ENCODE measurements around the gene CHRNA4.

Gene CHRNA4

GRCh38 chr20:63374504-63374903, 13.4 kb upstream of the CHRNA4 start:
- Mint-ChIP-seq H3K36me3 (no peaks in the 10 kb centered on the region), H3K4me1 (no peaks in the 10 kb centered on the region), H3K4me3 (no peak overlapping the region), H3K9me3 (no peaks in the 10 kb centered on the region), H3K27ac (no peak overlapping the region)
- DNase-seq (ENCODE audit: low spot score in 2 of 2) (no peak), ATAC-seq (no peak)

GRCh38 chr20:63373996-63374395, 12.8 kb upstream of the CHRNA4 start:
- Mint-ChIP-seq H3K4me1 (no peaks in the 10 kb centered on the region), H3K27ac (no peak overlapping the region), H3K4me3 (no peak overlapping the region), H3K36me3 (no peaks in the 10 kb centered on the region), H3K9me3 (no peaks in the 10 kb centered on the region)
- no peak for DNase-seq (ENCODE audit: low spot score in 2 of 2)
- no peak for ATAC-seq

GRCh38 chr20:63372971-63373885, 12.1 kb upstream of the CHRNA4 start:
- ATAC-seq (no peak), DNase-seq (ENCODE audit: low spot score in 2 of 2) (no peak)
- Mint-ChIP-seq H3K27ac (no peak overlapping the region), H3K4me3 (no peak overlapping the region), H3K4me1 (no peaks in the 10 kb centered on the region), H3K36me3 (no peaks in the 10 kb centered on the region), H3K9me3 (no peaks in the 10 kb centered on the region)

GRCh38 chr20:63371291-63371865, 10.2 kb upstream of the CHRNA4 start:
- no peak overlapping the region for H3K4me3 Mint-ChIP-seq
- no peaks in the 10 kb centered on the region for H3K9me3 Mint-ChIP-seq
- no peak for ATAC-seq
- H3K4me1 Mint-ChIP-seq: no peaks in the 10 kb centered on the region
- no peak overlapping the region for H3K27ac Mint-ChIP-seq
- H3K36me3 Mint-ChIP-seq: no peaks in the 10 kb centered on the region
- no peak for DNase-seq (ENCODE audit: low spot score in 2 of 2)

GRCh38 chr20:63370618-63371187, 9.6 kb upstream of the CHRNA4 start:
- H3K4me3 Mint-ChIP-seq: no peak overlapping the region
- no peak overlapping the region for H3K27ac Mint-ChIP-seq
- H3K4me1 Mint-ChIP-seq: no peaks in the 10 kb centered on the region
- DNase-seq (ENCODE audit: low spot score in 2 of 2) (no peak), ATAC-seq (no peak)
- no peaks in the 10 kb centered on the region for H3K36me3 Mint-ChIP-seq
- H3K9me3 Mint-ChIP-seq: no peaks in the 10 kb centered on the region

GRCh38 chr20:63369724-63370617, 8.8 kb upstream of the CHRNA4 start:
- H3K4me1 Mint-ChIP-seq: no peaks in the 10 kb centered on the region
- H3K4me3 Mint-ChIP-seq: no peak overlapping the region
- no peaks in the 10 kb centered on the region for H3K9me3 Mint-ChIP-seq
- DNase-seq (ENCODE audit: low spot score in 2 of 2) (no peak), ATAC-seq (no peak)
- H3K27ac Mint-ChIP-seq: no peak overlapping the region
- H3K36me3 Mint-ChIP-seq: no peaks in the 10 kb centered on the region

GRCh38 chr20:63369024-63369530, 7.9 kb upstream of the CHRNA4 start:
- no peak overlapping the region for H3K27ac Mint-ChIP-seq
- H3K4me3 Mint-ChIP-seq: no peak overlapping the region
- no peak for ATAC-seq
- no peaks in the 10 kb centered on the region for H3K4me1 Mint-ChIP-seq
- H3K9me3 Mint-ChIP-seq: no peaks in the 10 kb centered on the region
- H3K36me3 Mint-ChIP-seq: no peaks in the 10 kb centered on the region
- DNase-seq (ENCODE audit: low spot score in 2 of 2): no peak

- ATAC-seq (no peak), DNase-seq (ENCODE audit: low spot score in 2 of 2) (no peak)
- no peaks in the 10 kb centered on the region for H3K9me3 Mint-ChIP-seq
- H3K4me3 Mint-ChIP-seq: no peak overlapping the region
- no peak overlapping the region for H3K27ac Mint-ChIP-seq
- no peaks in the 10 kb centered on the region for H3K4me1 Mint-ChIP-seq
- no peaks in the 10 kb centered on the region for H3K36me3 Mint-ChIP-seq
Measured at GRCh38 chr20:63368151-63368550, 7.0 kb upstream of the CHRNA4 start.

GRCh38 chr20:63367446-63368055, 6.4 kb upstream of the CHRNA4 start:
- Mint-ChIP-seq H3K36me3 (no peaks in the 10 kb centered on the region), H3K4me1 (peaks cover 4% of the 10 kb centered on the region), H3K4me3 (no peak overlapping the region), H3K27ac (no peak overlapping the region), H3K9me3 (no peaks in the 10 kb centered on the region)
- no peak for DNase-seq (ENCODE audit: low spot score in 2 of 2)
- no peak for ATAC-seq

GRCh38 chr20:63366390-63367365, 5.5 kb upstream of the CHRNA4 start:
- ATAC-seq: no peak
- H3K4me3 Mint-ChIP-seq: no peak overlapping the region
- no peak for DNase-seq (ENCODE audit: low spot score in 2 of 2)
- H3K4me1 Mint-ChIP-seq: peaks cover 8% of the 10 kb centered on the region
- H3K9me3 Mint-ChIP-seq: no peaks in the 10 kb centered on the region
- H3K27ac Mint-ChIP-seq: no peak overlapping the region
- H3K36me3 Mint-ChIP-seq: no peaks in the 10 kb centered on the region

- DNase-seq (ENCODE audit: low spot score in 2 of 2) (no peak), ATAC-seq (no peak)
- Mint-ChIP-seq H3K4me3 (no peak overlapping the region), H3K36me3 (no peaks in the 10 kb centered on the region), H3K27ac (no peak overlapping the region), H3K9me3 (no peaks in the 10 kb centered on the region), H3K4me1 (peaks cover 8% of the 10 kb centered on the region)
Measured at GRCh38 chr20:63365601-63366389, 4.6 kb upstream of the CHRNA4 start.

- no peaks in the 10 kb centered on the region for H3K9me3 Mint-ChIP-seq
- no peak overlapping the region for H3K4me3 Mint-ChIP-seq
- no peaks in the 10 kb centered on the region for H3K36me3 Mint-ChIP-seq
- peaks cover 8% of the 10 kb centered on the region for H3K4me1 Mint-ChIP-seq
- no peak overlapping the region for H3K27ac Mint-ChIP-seq
- ATAC-seq (no peak), DNase-seq (ENCODE audit: low spot score in 2 of 2) (no peak)
Measured at GRCh38 chr20:63364801-63365585, 3.8 kb upstream of the CHRNA4 start.

Data from stimulated activated effector memory CD8-positive, alpha-beta T cell treated with anti-CD3 and anti-CD28 coated beads, Interleukin-12 subunit alpha, Interleukin-12 subunit beta, amount 100 ng/mL, for 72 hours (primary cell).